SIG-M5 (cell line): ENCODE results near the gene TNMD.

Experiments
- DNase-seq: peaks from one replicate; lab custom pipeline; 2025; lab: John Stamatoyannopoulos, UW

The TNMD gene

DNA sequence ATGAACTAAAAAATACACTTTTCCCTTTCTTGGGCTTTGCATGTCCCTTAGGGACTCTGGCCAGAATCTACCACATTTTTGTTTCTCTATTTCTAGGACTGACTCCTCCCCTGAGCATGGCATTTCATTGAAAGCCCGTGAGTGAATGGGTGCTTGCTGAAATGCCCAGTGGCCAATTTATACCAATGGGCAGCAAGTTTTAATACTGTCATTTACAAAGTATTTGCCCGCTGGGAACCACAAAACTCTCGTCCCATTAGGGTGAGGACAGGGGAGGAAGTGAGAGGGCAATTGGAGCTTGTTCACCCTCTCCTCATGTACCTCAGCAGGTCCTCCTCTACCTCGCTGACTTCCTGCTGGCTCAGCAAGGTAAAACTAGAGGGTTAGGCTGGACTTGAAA, 60.4 kb downstream of the TNMD start:
- DNase-seq = no peak

DNA sequence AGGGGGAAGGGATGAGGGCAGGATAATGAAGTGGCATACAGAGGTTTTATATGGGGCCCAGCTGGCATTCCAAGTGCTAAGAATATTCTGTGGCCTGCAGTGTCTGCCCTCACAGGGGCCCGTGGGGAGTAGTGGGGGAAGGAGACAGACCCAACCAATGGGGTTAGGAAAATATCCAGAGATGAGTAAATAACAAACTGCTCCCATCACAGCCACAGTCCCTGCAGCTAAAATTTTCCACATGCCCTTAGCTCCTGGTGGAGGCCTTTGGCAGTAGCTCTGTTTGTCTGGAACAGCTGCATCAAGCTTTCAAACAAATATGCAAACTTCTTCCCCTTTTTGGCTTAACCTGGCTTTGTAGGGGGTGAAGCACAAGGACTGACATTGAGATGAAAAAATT, 62.4 kb downstream of the TNMD start:
- no peak for DNase-seq

DNA sequence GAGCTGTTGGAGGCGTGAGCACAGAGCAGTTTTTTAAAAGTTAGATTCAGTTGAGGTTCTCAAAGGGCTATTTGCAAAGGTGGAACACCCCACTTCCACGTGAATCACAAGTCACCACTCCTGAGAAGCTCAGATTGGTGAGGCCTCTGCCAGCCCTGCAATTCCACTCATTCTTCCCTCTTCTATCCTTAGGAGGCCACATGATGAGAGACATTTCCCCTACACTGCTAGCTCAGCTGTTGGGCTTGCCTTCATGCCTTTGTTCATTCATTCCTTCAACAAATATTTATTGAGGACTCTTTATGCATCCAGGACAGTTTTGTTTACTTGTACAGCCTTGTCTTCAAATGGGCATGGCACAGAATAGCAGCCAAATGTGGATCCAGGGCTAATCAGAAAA, 63.0 kb downstream of the TNMD start:
- no peak for DNase-seq

DNA sequence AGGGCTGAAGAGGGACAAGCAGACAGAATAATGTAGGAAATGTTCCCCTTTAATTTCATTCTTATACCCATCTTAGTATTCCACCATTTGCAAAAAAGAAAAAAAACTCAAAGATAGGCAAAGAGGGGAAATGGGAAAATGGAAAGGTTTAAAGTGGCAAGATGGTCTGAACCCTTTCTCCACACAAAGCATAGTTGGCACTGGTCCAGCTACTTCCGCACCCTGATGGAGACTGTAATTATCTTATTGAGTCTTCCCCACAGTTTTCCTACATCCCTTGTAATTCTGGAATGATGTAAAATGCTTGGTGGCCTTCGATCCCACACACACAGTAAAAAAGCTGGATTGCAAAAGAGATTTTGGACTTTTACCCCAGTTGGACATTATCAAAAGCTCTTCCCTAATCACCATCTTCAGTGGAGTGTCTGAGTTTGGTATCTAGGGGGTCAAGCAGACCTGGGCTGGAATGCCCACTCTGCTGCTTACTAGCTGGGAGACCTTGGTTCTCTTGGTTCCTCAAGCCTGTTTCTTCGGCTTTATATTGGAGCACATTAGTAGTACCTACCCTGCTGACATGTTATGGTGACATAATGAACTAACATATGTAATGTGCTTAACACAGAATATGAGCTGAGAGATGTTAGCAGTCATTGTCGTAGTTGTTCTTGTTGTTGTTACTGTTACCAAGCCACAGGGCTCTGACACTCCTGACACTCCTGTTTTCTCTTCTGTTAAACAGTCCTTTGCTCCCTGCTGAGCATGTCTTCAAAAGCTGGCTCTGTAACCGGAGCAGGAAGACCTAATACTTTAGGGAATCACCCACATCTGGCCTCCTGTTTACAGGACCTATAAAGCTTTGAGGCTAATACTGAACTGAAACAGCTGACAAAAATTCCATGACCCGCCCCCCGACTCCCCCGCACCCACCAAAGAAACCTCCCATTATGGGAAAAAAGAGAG, 64.0 kb downstream of the TNMD start:
- no peak for DNase-seq
